HepG2 (cell line): ENCODE data around the gene RPS28. TPM values are rescaled to one million over a fixed set of nuclear protein-coding genes. Genes with fewer than 3 reads are reported as not detected.

Experiments used
- AKAP8 ChIP-seq: sonication (generic); formaldehyde crosslinking; IDR thresholded peaks from 2 replicates; pipeline ENCODE4 v1.5.1; 2020; ENCODE audit warnings: mild to moderate bottlenecking, missing genetic modification reagents
- CHD4 ChIP-seq: fragments of 200-600 bp; sonication (generic); IDR thresholded peaks from 2 replicates; pipeline ENCODE4 v1.7.0; 2017; ENCODE audit warnings: mild to moderate bottlenecking, low read length, borderline replicate concordance
- EP300 ChIP-seq, 3 experiments: sonication (generic) in 1 of 3; formaldehyde crosslinking in 1 of 3; IDR thresholded peaks; 2 replicates each; pipeline versions ENCODE4 v1.5.1 to v1.6.1; 2011 to 2020; ENCODE audit warnings: low read depth in 2 of 3, low read length in 2 of 3, borderline replicate concordance in 1 of 3, improper control_type of control experiment in 1 of 3, mild to moderate bottlenecking in 1 of 3, missing genetic modification reagents in 1 of 3, moderate library complexity in 1 of 3
- FOSL2 ChIP-seq: sonication (generic); formaldehyde crosslinking; IDR thresholded peaks from 2 replicates; pipeline ENCODE4 v1.4.0; 2020; ENCODE audit warnings: missing genetic modification reagents
- GLI4 ChIP-seq: sonication (generic); formaldehyde crosslinking; IDR thresholded peaks from 2 replicates; pipeline ENCODE4 v1.5.1; 2020; ENCODE audit warnings: missing genetic modification reagents, mild to moderate bottlenecking, moderate library complexity, borderline replicate concordance
- HHEX ChIP-seq: IDR thresholded peaks from 2 replicates; pipeline ENCODE4 v1.6.1; 2016; ENCODE audit warnings: control low read depth
- HMG20A ChIP-seq: IDR thresholded peaks from 2 replicates; pipeline ENCODE4 v1.6.1; 2016; ENCODE audit warnings: borderline replicate concordance
- MEF2D ChIP-seq: sonication (generic); formaldehyde crosslinking; IDR thresholded peaks from 2 replicates; pipeline ENCODE4 v1.5.1; 2020; ENCODE audit warnings: mild to moderate bottlenecking, missing genetic modification reagents
- MXD4 ChIP-seq: IDR thresholded peaks from 2 replicates; pipeline ENCODE4 v1.6.1; 2016; ENCODE audit warnings: mild to moderate bottlenecking, missing biosample characterization, missing genetic modification reagents
- NFKBIZ ChIP-seq: IDR thresholded peaks from 2 replicates; pipeline ENCODE4 v1.6.1; 2018; ENCODE audit warnings: missing genetic modification reagents, missing compliant biosample characterization
- SNAI1 ChIP-seq: sonication (generic); formaldehyde crosslinking; IDR thresholded peaks from 2 replicates; pipeline ENCODE4 v1.5.0; 2020; ENCODE audit warnings: mild to moderate bottlenecking, missing genetic modification reagents, borderline replicate concordance
- TAF15 ChIP-seq: fragments of 200-400 bp; formaldehyde crosslinking; IDR thresholded peaks from one replicate; pipeline ENCODE4 v1.6.1; 2018; ENCODE audit warnings: mild to moderate bottlenecking, low read depth, low read length; ENCODE audit not compliant: poor library complexity, severe bottlenecking
- TBP ChIP-seq: sonication (generic); formaldehyde crosslinking; IDR thresholded peaks from 2 replicates; pipeline ENCODE4 v1.5.0; 2020; ENCODE audit warnings: missing genetic modification reagents
- ZC3H4 ChIP-seq: sonication (generic); formaldehyde crosslinking; IDR thresholded peaks from 2 replicates; pipeline ENCODE4 v1.4.0; 2020; ENCODE audit warnings: missing genetic modification reagents, borderline replicate concordance
- ZNF274 ChIP-seq: sonication (generic); formaldehyde crosslinking; IDR thresholded peaks from 2 replicates; pipeline ENCODE4 v1.5.1; 2020; ENCODE audit warnings: mild to moderate bottlenecking, missing genetic modification reagents
- ZNF556 ChIP-seq: sonication (generic); formaldehyde crosslinking; IDR thresholded peaks from 2 replicates; pipeline ENCODE4 v1.4.0; 2020; ENCODE audit warnings: mild to moderate bottlenecking, missing genetic modification reagents, borderline replicate concordance
- ZNF841 ChIP-seq: sonication (generic); formaldehyde crosslinking; IDR thresholded peaks from 2 replicates; pipeline ENCODE4 v1.8.1; 2023; ENCODE audit warnings: missing genetic modification reagents, borderline replicate concordance
- ZSCAN29 ChIP-seq: sonication (generic); formaldehyde crosslinking; conservative IDR thresholded peaks from 2 replicates; pipeline ENCODE4 v1.4.0; 2020; ENCODE audit warnings: mild to moderate bottlenecking, missing genetic modification reagents
- polyA plus RNA-seq, 8 experiments: library from polyadenylated mRNA; depleted of rRNA in 3 of 8; stranded (reverse) in 7 of 8; unstranded in 1 of 8; fragments of >200 nt; fragmentation: Illumina TruSeq in 4 of 8; extraction: Trizol in 4 of 8; gene quantifications; 2 replicates each; pipeline versions ENCODE4 v1.2.1 to v1.2.3, GENCODE V29; 2011 to 2016; ENCODE audit warnings: low read depth in 4 of 8, missing spikeins in 1 of 8, mixed read lengths in 1 of 8; ENCODE audit not compliant: insufficient read depth in 1 of 8
- total RNA-seq, 5 experiments: library from RNA; depleted of rRNA; stranded (reverse); fragments of >200 nt; fragmentation: Illumina TruSeq; extraction: Trizol; gene quantifications; 2 replicates each; pipeline ENCODE4 v1.2.3, GENCODE V29; 2016; ENCODE audit warnings: low read depth in 1 of 5
- TF ChIP-seq, protein P1 (sequence below): sonication (generic); formaldehyde crosslinking; IDR thresholded peaks from 2 replicates; pipeline ENCODE4 v1.4.0; 2020; ENCODE audit warnings: missing genetic modification reagents
- TF ChIP-seq, protein P2 (sequence below): sonication (generic); formaldehyde crosslinking; IDR thresholded peaks from 2 replicates; pipeline ENCODE4 v1.8.1; 2023; ENCODE audit warnings: mild to moderate bottlenecking, missing genetic modification reagents
- TF ChIP-seq, protein P3 (sequence below): sonication (generic); formaldehyde crosslinking; IDR thresholded peaks from 2 replicates; pipeline ENCODE4 v1.4.0; 2020; ENCODE audit warnings: mild to moderate bottlenecking, low read depth, missing genetic modification reagents
- TF ChIP-seq, protein P4 (sequence below), 2 experiments: fragments of 450-650 bp in 1 of 2; sonication (generic) in 1 of 2; formaldehyde crosslinking; IDR thresholded peaks; 2 replicates each; pipeline versions ENCODE4 v1.5.0 to v1.8.0; 2020 to 2022; ENCODE audit warnings: mild to moderate bottlenecking in 1 of 2, missing genetic modification reagents in 1 of 2
- TF ChIP-seq, protein P5 (sequence below): sonication (generic); formaldehyde crosslinking; conservative IDR thresholded peaks from 2 replicates; pipeline ENCODE4 v1.8.1; 2023; ENCODE audit warnings: missing genetic modification reagents

RPS28 gene
- total and polyA plus RNA-seq, 2 of the 13 experiments (the other 11 are each of a cell fraction or from before 2014, with no cell fraction given): 281 to 545 TPM

DNA sequence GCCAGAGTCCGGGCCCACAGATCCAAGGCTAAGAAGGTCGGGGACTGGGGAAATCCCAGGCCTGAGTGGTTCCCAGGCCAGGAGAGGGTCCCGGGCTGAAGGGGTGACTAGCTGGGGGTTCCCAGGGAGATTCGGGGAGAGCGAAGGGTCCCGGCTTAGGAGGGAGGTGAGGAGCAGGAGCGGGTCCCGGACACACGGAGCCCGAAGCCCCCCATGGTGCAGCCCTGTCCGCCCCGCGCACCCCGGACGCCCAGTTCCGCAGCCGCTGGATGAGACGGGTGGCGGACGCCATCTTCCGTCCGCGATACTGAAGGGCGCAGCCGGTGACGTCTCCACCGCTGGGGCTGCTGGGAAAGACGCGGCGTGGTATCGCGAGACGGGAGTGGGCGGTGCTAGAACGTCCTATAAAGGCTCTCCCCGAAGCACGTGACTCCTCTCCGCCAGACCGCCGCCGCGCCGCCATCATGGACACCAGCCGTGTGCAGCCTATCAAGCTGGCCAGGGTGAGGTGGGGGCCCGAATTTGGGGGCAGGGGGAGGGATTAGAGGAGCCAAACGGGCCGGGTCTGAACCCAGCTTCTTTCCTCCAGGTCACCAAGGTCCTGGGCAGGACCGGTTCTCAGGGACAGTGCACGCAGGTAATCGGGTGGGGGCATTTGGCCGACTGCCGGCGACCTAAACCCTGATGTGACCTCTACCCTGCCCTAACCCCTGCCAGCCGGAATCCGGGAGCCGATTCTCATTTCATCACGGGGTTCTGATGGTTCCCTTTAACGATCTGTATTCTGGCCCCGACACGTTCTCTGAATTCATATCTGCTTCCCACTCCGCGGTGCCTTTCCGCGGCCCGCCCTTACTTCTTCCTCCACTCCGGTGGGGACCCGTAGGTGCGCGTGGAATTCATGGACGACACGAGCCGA lies at the start of gene RPS28, which contains the start of gene NDUFA7 (continued):
- TF ChIP-seq, protein P1, sequence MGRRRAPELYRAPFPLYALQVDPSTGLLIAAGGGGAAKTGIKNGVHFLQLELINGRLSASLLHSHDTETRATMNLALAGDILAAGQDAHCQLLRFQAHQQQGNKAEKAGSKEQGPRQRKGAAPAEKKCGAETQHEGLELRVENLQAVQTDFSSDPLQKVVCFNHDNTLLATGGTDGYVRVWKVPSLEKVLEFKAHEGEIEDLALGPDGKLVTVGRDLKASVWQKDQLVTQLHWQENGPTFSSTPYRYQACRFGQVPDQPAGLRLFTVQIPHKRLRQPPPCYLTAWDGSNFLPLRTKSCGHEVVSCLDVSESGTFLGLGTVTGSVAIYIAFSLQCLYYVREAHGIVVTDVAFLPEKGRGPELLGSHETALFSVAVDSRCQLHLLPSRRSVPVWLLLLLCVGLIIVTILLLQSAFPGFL: no peak
- TF ChIP-seq, protein P2, sequence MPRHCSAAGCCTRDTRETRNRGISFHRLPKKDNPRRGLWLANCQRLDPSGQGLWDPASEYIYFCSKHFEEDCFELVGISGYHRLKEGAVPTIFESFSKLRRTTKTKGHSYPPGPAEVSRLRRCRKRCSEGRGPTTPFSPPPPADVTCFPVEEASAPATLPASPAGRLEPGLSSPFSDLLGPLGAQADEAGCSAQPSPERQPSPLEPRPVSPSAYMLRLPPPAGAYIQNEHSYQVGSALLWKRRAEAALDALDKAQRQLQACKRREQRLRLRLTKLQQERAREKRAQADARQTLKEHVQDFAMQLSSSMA: peak; percentile 65; the same call in 1 of the 2 replicates
- TF ChIP-seq ZNF556 (CRISPR knock-in tag): no peak; the same call in 1 of the 2 replicates
- 0 out of 2 replicates have a peak, but pooled peaks have one; percentile 50 for TF ChIP-seq TBP (CRISPR knock-in tag)
- no peak for TF ChIP-seq EP300 (IDR thresholded peaks at IDR 0.05; ENCODE audit: low read depth in 2 of 2, low read length in 2 of 2)
- no peak for TF ChIP-seq EP300 (CRISPR knock-in tag; IDR thresholded peaks at IDR 0.05; ENCODE audit: borderline replicate concordance)
- TF ChIP-seq, protein P3, sequence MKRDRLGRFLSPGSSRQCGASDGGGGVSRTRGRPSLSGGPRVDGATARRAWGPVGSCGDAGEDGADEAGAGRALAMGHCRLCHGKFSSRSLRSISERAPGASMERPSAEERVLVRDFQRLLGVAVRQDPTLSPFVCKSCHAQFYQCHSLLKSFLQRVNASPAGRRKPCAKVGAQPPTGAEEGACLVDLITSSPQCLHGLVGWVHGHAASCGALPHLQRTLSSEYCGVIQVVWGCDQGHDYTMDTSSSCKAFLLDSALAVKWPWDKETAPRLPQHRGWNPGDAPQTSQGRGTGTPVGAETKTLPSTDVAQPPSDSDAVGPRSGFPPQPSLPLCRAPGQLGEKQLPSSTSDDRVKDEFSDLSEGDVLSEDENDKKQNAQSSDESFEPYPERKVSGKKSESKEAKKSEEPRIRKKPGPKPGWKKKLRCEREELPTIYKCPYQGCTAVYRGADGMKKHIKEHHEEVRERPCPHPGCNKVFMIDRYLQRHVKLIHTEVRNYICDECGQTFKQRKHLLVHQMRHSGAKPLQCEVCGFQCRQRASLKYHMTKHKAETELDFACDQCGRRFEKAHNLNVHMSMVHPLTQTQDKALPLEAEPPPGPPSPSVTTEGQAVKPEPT (CRISPR knock-in tag): peak; percentile 47; the same call in 1 of the 2 replicates
- peak; percentile 82 for TF ChIP-seq MXD4 (CRISPR knock-in tag)
- TF ChIP-seq NFKBIZ (CRISPR knock-in tag): no peak
- TF ChIP-seq HMG20A: no peak
- TF ChIP-seq ZSCAN29 (CRISPR knock-in tag): 0 out of 2 replicates have a peak, but pooled peaks have one; percentile 50
- TF ChIP-seq AKAP8 (CRISPR knock-in tag): no peak
- TF ChIP-seq CHD4: no peak
- TF ChIP-seq MEF2D (CRISPR knock-in tag): 0 out of 2 replicates have a peak, but pooled peaks have one; percentile 42
- no peak for TF ChIP-seq TAF15
- TF ChIP-seq ZC3H4 (CRISPR knock-in tag): no peak
- TF ChIP-seq HHEX (CRISPR knock-in tag): no peak
- no peak for TF ChIP-seq GLI4 (CRISPR knock-in tag)
- TF ChIP-seq, protein P4, sequence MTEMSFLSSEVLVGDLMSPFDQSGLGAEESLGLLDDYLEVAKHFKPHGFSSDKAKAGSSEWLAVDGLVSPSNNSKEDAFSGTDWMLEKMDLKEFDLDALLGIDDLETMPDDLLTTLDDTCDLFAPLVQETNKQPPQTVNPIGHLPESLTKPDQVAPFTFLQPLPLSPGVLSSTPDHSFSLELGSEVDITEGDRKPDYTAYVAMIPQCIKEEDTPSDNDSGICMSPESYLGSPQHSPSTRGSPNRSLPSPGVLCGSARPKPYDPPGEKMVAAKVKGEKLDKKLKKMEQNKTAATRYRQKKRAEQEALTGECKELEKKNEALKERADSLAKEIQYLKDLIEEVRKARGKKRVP (CRISPR knock-in tag; IDR thresholded peaks at IDR 0.05): no peak
- TF ChIP-seq FOSL2 (CRISPR knock-in tag): peak; percentile 60
- TF ChIP-seq, protein P5, sequence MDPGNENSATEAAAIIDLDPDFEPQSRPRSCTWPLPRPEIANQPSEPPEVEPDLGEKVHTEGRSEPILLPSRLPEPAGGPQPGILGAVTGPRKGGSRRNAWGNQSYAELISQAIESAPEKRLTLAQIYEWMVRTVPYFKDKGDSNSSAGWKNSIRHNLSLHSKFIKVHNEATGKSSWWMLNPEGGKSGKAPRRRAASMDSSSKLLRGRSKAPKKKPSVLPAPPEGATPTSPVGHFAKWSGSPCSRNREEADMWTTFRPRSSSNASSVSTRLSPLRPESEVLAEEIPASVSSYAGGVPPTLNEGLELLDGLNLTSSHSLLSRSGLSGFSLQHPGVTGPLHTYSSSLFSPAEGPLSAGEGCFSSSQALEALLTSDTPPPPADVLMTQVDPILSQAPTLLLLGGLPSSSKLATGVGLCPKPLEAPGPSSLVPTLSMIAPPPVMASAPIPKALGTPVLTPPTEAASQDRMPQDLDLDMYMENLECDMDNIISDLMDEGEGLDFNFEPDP (CRISPR knock-in tag): no peak
- TF ChIP-seq ZNF274 (CRISPR knock-in tag): no peak; the same call in 1 of the 2 replicates
- TF ChIP-seq SNAI1 (CRISPR knock-in tag): peak; percentile 97
- no peak for TF ChIP-seq ZNF841 (CRISPR knock-in tag)
